Measurements from ENCODE around the gene KATNIP.

- TF ChIP-seq ZNF830 (CRISPR knock-in tag; IDR thresholded peaks at IDR 0.05), result no peak
- no peak for TF ChIP-seq POLR2A (conservative IDR thresholded peaks at IDR 0.05)
Measured at GRCh38 chr16:27522173-27522707, 27.7 kb upstream of the KATNIP start.

Data from K562 (cell line).